CD4-positive, alpha-beta T cell (primary cell): ENCODE data around the gene HDAC9. TPM values are rescaled to one million over a fixed set of nuclear protein-coding genes. Genes with fewer than 3 reads are reported as not detected.

Experiments used
- ATAC-seq: fragments of 200-7000 bp; cut with Tn5 transposase; one replicate; pipeline ENCODE4 v1.10.0; 2022; ENCODE audit warnings: mild to moderate bottlenecking; ENCODE audit not compliant: poor library complexity
- CTCF ChIA-PET: fragments of 350-600 bp; sonication (Branson Sonifier 250); formaldehyde crosslinking; loops from one replicate; lab custom pipeline; 2021; ENCODE audit warnings: antibody characterized with exemption, inconsistent platforms; lab: Charles Lee
- POLR2A ChIA-PET: fragments of 350-600 bp; sonication (Branson Sonifier 250); formaldehyde crosslinking; loops from one replicate; lab custom pipeline; 2021; ENCODE audit warnings: antibody characterized with exemption, inconsistent platforms; lab: Charles Lee
- DNase-seq, 14 experiments: peaks; one replicate each; pipeline ENCODE4 v3.0.0-alpha.2; 2013 to 2020; ENCODE audit warnings: mixed read lengths in 2 of 14
- H3K27ac ChIP-seq, 2 donors: one replicate each; pipeline versions ENCODE4 v1.5.1 to v1.7.0; 2013; ENCODE audit warnings: low read length in 2 of 2, low read depth in 1 of 2, mild to moderate bottlenecking in 1 of 2
- H3K27me3 ChIP-seq, 2 experiments: 1 replicate in 1 of 2; 2 replicates in 1 of 2; pipeline versions ENCODE4 v1.6.1 to v1.7.0; 2013; ENCODE audit warnings: low read length in 2 of 2, control low read depth in 1 of 2, mild to moderate bottlenecking in 1 of 2, moderate library complexity in 1 of 2; ENCODE audit not compliant: insufficient read depth in 2 of 2, control insufficient read depth in 1 of 2
- H3K36me3 ChIP-seq: one replicate; pipeline ENCODE4 v1.6.1; 2013; ENCODE audit warnings: low read length, control low read depth; ENCODE audit not compliant: insufficient read depth
- H3K4me1 ChIP-seq: one replicate; pipeline ENCODE4 v1.6.1; 2013; ENCODE audit warnings: low read length, control low read depth; ENCODE audit not compliant: insufficient read depth
- H3K4me3 ChIP-seq: one replicate; pipeline ENCODE4 v1.5.1; 2013; ENCODE audit warnings: mild to moderate bottlenecking, low read length, moderate library complexity
- H3K9me3 ChIP-seq, 2 experiments: 1 replicate in 1 of 2; 2 replicates in 1 of 2; pipeline versions ENCODE4 v1.6.1 to v1.7.0; 2013; ENCODE audit warnings: low read length in 2 of 2, mild to moderate bottlenecking in 2 of 2, control low read depth in 1 of 2, moderate library complexity in 1 of 2; ENCODE audit not compliant: control insufficient read depth in 1 of 2, insufficient read depth in 1 of 2
- H3K27ac Mint-ChIP-seq: one replicate; pipeline ENCODE4 v1.8.0; 2020; ENCODE audit warnings: mixed read lengths
- H3K27me3 Mint-ChIP-seq: one replicate; pipeline ENCODE4 v1.8.0; 2021; ENCODE audit warnings: mixed read lengths
- H3K36me3 Mint-ChIP-seq: one replicate; pipeline ENCODE4 v1.8.0; 2021; ENCODE audit warnings: low read depth, mixed read lengths
- H3K4me1 Mint-ChIP-seq: one replicate; pipeline ENCODE4 v1.8.0; 2021; ENCODE audit warnings: low read depth, mixed read lengths
- H3K4me3 Mint-ChIP-seq: one replicate; pipeline ENCODE4 v1.8.0; 2020; ENCODE audit warnings: mild to moderate bottlenecking, mixed read lengths
- H3K9me3 Mint-ChIP-seq: one replicate; pipeline ENCODE4 v1.8.0; 2020; ENCODE audit warnings: mixed read lengths
- intact Hi-C, 2 experiments: fragments of 100-400 bp; cut with DNase I in 1 of 2; cut with micrococcal nuclease in 1 of 2; formaldehyde crosslinking; loops; one replicate each; pipeline versions ENCODE4 v1.15.1 to v1.9.0; 2023 to 2025; cut with DNase I, micrococcal nuclease
- total RNA-seq, 174 experiments: library from RNA in 2 of 174; stranded (reverse) in 2 of 174; gene quantifications; one replicate each; pipeline ENCODE4 v1.2.3 and lab custom pipeline; 2021 to 2026
- TF ChIP-seq, protein P1 (sequence below): fragments of 200-600 bp; IDR thresholded peaks from one replicate; pipeline ENCODE4 v1.8.0; 2022; ENCODE audit warnings: antibody characterized with exemption, mild to moderate bottlenecking

The HDAC9 gene
- total RNA-seq, 2 experiments from 2014 or later, result 0.73 to 1.2 TPM

DNA sequence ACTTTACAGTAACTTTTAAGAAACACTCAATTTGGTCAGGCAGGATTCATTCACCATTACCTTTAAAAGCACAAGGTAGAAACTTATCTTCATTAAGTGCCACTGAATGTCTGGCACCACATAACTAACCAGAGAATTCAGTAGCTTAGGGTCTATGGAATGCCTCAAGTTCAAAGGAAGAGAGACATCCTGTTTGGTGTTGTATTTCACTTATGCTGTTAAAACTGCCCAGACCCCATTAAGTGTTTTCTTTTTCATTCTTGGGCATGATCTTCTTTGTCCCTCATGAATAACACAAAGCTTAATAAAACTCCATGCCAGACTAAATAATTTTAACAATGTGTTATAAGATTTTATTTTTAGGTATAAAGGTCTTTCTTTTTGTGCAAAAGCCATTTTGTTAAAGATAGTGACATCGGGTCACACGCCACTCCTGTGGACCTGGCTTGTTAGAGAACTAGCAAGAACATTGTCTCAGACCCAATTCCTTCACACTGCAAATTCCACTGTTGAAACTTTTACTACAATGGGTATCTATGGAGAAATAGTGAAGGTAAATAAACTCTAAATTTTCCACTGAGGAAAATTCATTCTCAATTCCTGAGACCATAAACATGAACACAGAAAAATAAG lies 400.9 kb downstream of the HDAC9 start:
- Mint-ChIP-seq H3K4me3 (no peak overlapping the region), H3K4me1 (no peaks in the 10 kb centered on the region), H3K9me3 (no peaks in the 10 kb centered on the region), H3K27ac (no peak overlapping the region), H3K36me3 (no peaks in the 10 kb centered on the region), H3K27me3 (no peaks in the 10 kb centered on the region)
- Histone ChIP-seq H3K27ac (no peak overlapping the region), H3K36me3 (no peaks in the 10 kb centered on the region), H3K4me1 (no peaks in the 10 kb centered on the region), H3K9me3 (no peaks in the 10 kb centered on the region), H3K27me3 (no peaks in the 10 kb centered on the region), H3K4me3 (no peak overlapping the region)
- ChIA-PET POLR2A (no interaction called here), CTCF (no interaction called here)
- ATAC-seq (no peak), DNase-seq (no peak)
- TF ChIP-seq, protein P1, sequence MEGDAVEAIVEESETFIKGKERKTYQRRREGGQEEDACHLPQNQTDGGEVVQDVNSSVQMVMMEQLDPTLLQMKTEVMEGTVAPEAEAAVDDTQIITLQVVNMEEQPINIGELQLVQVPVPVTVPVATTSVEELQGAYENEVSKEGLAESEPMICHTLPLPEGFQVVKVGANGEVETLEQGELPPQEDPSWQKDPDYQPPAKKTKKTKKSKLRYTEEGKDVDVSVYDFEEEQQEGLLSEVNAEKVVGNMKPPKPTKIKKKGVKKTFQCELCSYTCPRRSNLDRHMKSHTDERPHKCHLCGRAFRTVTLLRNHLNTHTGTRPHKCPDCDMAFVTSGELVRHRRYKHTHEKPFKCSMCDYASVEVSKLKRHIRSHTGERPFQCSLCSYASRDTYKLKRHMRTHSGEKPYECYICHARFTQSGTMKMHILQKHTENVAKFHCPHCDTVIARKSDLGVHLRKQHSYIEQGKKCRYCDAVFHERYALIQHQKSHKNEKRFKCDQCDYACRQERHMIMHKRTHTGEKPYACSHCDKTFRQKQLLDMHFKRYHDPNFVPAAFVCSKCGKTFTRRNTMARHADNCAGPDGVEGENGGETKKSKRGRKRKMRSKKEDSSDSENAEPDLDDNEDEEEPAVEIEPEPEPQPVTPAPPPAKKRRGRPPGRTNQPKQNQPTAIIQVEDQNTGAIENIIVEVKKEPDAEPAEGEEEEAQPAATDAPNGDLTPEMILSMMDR, result no peak
- intact Hi-C loops, result loop anchor here in 1 of 2 experiments (10.0 kb wide), 1 partner anchor 58 kb away; no protein-coding TSS in a partner anchor

DNA sequence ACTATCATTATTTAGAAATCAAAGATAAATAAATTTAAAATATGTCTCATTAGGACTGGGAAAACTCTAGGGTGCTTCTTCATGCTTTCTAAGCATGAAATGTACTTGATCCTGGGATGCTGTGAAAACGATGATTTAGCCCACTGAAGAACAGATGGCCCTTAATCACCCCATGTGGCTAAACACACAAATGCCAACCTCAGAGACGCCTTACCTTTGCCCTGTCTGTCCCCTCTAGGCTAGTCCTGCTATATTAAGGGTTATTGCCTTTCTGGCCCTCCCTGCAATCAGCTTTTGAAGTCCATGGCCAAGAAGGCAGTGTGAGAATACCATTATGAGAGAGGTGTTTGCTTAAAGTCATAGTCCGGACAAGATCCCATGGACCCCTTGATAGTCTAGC lies 404.7 kb downstream of the HDAC9 start:
- TF ChIP-seq, protein P1, result no peak
- Histone ChIP-seq H3K27ac (no peak overlapping the region), H3K4me3 (no peak overlapping the region), H3K9me3 (peaks cover 0 to 5% of the 10 kb centered on the region in 2 experiments), H3K4me1 (no peaks in the 10 kb centered on the region), H3K27me3 (no peaks in the 10 kb centered on the region), H3K36me3 (no peaks in the 10 kb centered on the region)
- H3K27ac Mint-ChIP-seq, result no peak overlapping the region
- no peak for ATAC-seq
- H3K36me3 Mint-ChIP-seq, result no peaks in the 10 kb centered on the region
- peaks cover 12% of the 10 kb centered on the region for H3K9me3 Mint-ChIP-seq
- CTCF ChIA-PET, result no interaction called here
- H3K4me1 Mint-ChIP-seq, result no peaks in the 10 kb centered on the region
- H3K27me3 Mint-ChIP-seq, result no peaks in the 10 kb centered on the region
- POLR2A ChIA-PET, result no interaction called here
- DNase-seq, result no peak
- no peak overlapping the region for H3K4me3 Mint-ChIP-seq
- intact Hi-C loops, result no loop called here

DNA sequence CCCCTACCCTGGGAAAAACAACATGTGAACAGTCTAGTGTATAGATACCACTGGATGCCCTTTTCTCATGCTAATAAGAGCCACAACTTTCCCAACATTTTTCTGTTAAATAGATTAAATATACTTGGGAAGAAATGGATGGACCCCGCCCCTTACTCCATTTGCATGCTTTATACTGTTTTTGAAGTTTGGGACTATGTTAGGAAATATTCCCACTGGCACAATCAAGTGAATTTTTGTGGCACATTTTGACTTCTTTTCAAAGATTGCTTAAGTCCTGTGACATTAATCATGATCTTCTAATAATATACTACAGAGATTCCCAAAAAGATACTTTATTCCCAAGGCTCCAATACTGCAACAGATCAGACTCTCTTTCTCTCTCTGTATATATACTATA lies 405.3 kb downstream of the HDAC9 start:
- Histone ChIP-seq H3K36me3 (no peaks in the 10 kb centered on the region), H3K27me3 (no peaks in the 10 kb centered on the region), H3K9me3 (peaks cover 0 to 5% of the 10 kb centered on the region in 2 experiments), H3K27ac (no peak overlapping the region), H3K4me3 (no peak overlapping the region), H3K4me1 (no peaks in the 10 kb centered on the region)
- ATAC-seq (no peak), DNase-seq (no peak)
- no peak overlapping the region for H3K27ac Mint-ChIP-seq
- no peaks in the 10 kb centered on the region for H3K27me3 Mint-ChIP-seq
- TF ChIP-seq, protein P1, result no peak
- ChIA-PET CTCF (no interaction called here), POLR2A (no interaction called here)
- H3K9me3 Mint-ChIP-seq, result peaks cover 12% of the 10 kb centered on the region
- intact Hi-C loops, result no loop called here
- H3K4me3 Mint-ChIP-seq, result no peak overlapping the region
- no peaks in the 10 kb centered on the region for H3K4me1 Mint-ChIP-seq
- H3K36me3 Mint-ChIP-seq, result no peaks in the 10 kb centered on the region
